Epithelial cell of proximal tubule (primary cell): ENCODE data around the gene BTF3L4. TPM values are rescaled to one million over a fixed set of nuclear protein-coding genes. Genes with fewer than 3 reads are reported as not detected.
"Not testable (repeated sequence)": the region's sequence is repeated elsewhere in the genome, so short reads cannot be mapped to it uniquely, and the experiment has no call there.

Experiments used
- DNase-seq: peaks from one replicate; pipeline ENCODE4 v3.0.0-alpha.2; 2011; ENCODE audit warnings: low read depth
- H3K4me3 ChIP-seq: 2 replicates; pipeline ENCODE4 v1.5.1; 2011; ENCODE audit warnings: low read depth, mild to moderate bottlenecking, low read length
- total RNA-seq: library from RNA; depleted of rRNA; stranded (reverse); fragments of >200 nt; gene quantifications from 2 replicates; pipeline ENCODE4 v1.2.3, GENCODE V29; 2015
- TF ChIP-seq, protein P1 (sequence below): conservative IDR thresholded peaks from 2 replicates; pipeline ENCODE4 v1.5.1; 2012; ENCODE audit warnings: low read depth, mild to moderate bottlenecking, low read length

Gene BTF3L4
- 47.4 and 65.8 TPM in 2 replicates for total RNA-seq

DNA sequence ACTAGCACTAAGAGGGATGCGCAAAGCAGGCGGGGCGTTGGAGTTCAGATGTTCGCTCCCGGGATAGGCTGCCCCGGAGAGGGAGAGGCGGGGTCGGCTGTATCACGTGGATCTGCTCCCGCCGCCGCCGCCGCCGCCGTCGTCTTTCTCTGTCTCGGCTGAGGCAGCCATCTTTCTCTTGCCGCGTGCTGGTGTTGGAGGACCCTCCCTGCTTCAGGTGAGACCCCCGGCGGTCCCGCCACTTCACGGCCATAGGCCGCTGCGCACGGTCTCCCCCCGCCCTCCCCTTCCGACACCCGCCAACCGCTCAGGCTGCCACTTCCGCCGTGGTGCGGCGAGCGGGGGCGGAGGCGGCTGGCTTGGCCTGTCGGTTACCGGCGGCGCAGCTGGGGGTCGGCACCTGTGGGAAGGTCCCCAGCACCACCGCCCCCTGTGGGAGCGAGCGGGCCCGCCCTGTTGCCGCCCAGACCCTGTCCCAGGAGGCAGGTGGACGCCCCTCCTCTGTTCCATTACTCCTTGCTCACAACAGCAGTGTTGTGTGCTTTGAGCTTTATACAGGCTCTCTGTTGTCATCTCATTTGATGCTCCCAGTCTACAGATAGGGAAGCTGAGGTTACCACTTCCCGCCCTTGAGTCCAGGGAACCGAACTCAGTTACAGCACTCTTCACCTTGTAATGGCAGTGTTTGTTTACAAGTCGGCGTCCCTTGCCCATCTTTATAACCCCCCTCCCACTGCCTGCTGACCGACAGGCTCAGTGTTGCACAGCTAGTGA lies at the start of gene BTF3L4:
Gene BTF3L4 (plus strand): TSS at position 133 of the 774 bp plus-strand sequence. CDS start 3,553 bp downstream, outside the sequence.
- TF ChIP-seq, protein P1, sequence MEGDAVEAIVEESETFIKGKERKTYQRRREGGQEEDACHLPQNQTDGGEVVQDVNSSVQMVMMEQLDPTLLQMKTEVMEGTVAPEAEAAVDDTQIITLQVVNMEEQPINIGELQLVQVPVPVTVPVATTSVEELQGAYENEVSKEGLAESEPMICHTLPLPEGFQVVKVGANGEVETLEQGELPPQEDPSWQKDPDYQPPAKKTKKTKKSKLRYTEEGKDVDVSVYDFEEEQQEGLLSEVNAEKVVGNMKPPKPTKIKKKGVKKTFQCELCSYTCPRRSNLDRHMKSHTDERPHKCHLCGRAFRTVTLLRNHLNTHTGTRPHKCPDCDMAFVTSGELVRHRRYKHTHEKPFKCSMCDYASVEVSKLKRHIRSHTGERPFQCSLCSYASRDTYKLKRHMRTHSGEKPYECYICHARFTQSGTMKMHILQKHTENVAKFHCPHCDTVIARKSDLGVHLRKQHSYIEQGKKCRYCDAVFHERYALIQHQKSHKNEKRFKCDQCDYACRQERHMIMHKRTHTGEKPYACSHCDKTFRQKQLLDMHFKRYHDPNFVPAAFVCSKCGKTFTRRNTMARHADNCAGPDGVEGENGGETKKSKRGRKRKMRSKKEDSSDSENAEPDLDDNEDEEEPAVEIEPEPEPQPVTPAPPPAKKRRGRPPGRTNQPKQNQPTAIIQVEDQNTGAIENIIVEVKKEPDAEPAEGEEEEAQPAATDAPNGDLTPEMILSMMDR = no peak
- DNase-seq = no peak
- H3K4me3 ChIP-seq = peak within 1 kb of the TSS; percentile 81

- peak; percentile 15 for DNase-seq
- TF ChIP-seq, protein P1 = no peak
- no peak overlapping the region for H3K4me3 ChIP-seq
These were observed 48.7 kb upstream of the BTF3L4 start for GRCh38 chr1:52007215-52008002.

DNA sequence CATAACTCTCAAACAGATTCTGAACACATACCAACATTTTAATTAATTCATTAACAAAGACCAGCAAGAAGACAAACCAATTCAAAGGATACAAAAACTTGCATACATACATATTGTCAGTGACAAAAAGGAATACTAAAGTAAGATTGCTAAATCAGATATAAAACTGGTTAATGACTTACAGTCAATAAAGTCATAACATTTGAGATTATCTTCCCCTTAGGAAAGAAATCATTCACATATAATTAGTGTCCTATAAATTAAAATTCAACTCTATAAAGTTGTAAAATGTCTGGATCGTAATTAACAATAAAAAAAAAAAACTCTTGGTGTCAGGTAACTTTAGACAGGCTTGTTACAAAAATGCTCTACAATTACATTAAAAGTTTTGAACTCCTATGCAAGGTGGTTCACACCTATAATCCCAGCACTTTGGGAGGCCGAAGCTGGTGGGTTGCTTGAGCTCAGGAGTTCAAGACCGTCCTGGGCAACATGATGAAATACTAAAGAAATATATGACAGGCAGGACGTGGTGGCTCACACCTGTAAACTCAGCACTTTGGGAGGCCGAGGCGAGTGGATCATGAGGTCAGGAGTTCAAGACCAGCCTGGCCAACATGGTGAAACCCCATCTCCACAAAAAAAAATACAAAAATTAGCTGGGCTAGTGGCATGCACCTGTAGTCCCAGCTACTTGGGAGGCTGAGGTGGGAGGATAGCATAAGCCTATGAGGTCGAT lies 47.9 kb upstream of the BTF3L4 start:
- no peak overlapping the region for H3K4me3 ChIP-seq
- no peak for DNase-seq
- TF ChIP-seq, protein P1 = no peak

GRCh38 chr1:52022133-52022532 lies 34.0 kb upstream of the BTF3L4 start:
- no peak for DNase-seq
- H3K4me3 ChIP-seq = no peak overlapping the region
- TF ChIP-seq, protein P1 = no peak

DNA sequence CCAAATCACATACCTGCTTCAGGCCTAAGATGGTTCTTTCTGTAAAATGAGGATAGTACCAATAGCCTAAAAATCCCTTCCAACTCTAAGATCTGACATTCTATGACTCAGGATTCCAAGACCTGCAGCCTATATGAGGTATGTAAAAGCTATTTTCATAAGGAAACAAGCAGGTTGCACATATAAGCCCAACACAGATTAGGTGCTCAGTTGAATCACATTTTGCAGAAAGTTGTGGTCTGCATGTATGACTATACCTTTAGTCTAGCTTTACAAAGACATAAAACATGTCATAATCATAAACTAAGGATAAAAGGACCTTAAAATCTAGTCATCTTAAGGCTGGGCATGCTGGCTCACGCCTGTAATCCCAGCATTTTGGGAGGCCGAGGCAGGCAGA lies 29.8 kb upstream of the BTF3L4 start:
- TF ChIP-seq, protein P1 = no peak
- no peak for DNase-seq

GRCh38 chr1:52028328-52028727 lies 27.8 kb upstream of the BTF3L4 start:
- TF ChIP-seq, protein P1 = no peak
- H3K4me3 ChIP-seq = no peak overlapping the region
- no peak for DNase-seq

More for the DNA sequence above, 29.8 kb upstream of the BTF3L4 start:
- H3K4me3 ChIP-seq = no peak overlapping the region

GRCh38 chr1:52028839-52029238 lies 27.3 kb upstream of the BTF3L4 start:
- H3K4me3 ChIP-seq, DNase-seq: not testable (repeated sequence)
